Brain microvascular endothelial cell (primary cell): ENCODE data around the gene NGB.
"Not testable (repeated sequence)": the region's sequence is repeated elsewhere in the genome, so short reads cannot be mapped to it uniquely, and the experiment has no call there.

Experiments used
- DNase-seq: peaks from one replicate; pipeline ENCODE4 v3.0.0-alpha.2; 2020
- H3K27ac ChIP-seq: fragments of 250-450 bp; sonication (Bioruptor Pico); 2 replicates; pipeline ENCODE4 v1.5.1; 2020; ENCODE audit warnings: mild to moderate bottlenecking, moderate library complexity
- H3K27me3 ChIP-seq: fragments of 250-450 bp; sonication (Bioruptor Pico); replicated peaks from 2 replicates; pipeline ENCODE4 v1.5.1; 2020; ENCODE audit warnings: mild to moderate bottlenecking
- H3K36me3 ChIP-seq: fragments of 250-450 bp; sonication (Bioruptor Pico); replicated peaks from 2 replicates; pipeline ENCODE4 v1.5.1; 2020; ENCODE audit warnings: mild to moderate bottlenecking
- H3K4me3 ChIP-seq: 2 replicates; pipeline ENCODE4 v1.5.1; 2011; ENCODE audit warnings: low read depth, mild to moderate bottlenecking, control low read depth, low read length, moderate library complexity
- in situ Hi-C: cut with HindIII; loops from 2 replicates; pipeline ENCODE4 v1.10.0; 2017; ENCODE audit warnings: low sequenced_read_pairs, low pct_ligation_motif_present
- TF ChIP-seq, protein P1 (sequence below): IDR thresholded peaks from 2 replicates; pipeline ENCODE4 v1.5.1; 2011; ENCODE audit warnings: low read depth, mild to moderate bottlenecking, moderate library complexity, low read length, control low read depth, inconsistent platforms; ENCODE audit errors: missing control alignments

The NGB gene, protein sequence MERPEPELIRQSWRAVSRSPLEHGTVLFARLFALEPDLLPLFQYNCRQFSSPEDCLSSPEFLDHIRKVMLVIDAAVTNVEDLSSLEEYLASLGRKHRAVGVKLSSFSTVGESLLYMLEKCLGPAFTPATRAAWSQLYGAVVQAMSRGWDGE

DNA sequence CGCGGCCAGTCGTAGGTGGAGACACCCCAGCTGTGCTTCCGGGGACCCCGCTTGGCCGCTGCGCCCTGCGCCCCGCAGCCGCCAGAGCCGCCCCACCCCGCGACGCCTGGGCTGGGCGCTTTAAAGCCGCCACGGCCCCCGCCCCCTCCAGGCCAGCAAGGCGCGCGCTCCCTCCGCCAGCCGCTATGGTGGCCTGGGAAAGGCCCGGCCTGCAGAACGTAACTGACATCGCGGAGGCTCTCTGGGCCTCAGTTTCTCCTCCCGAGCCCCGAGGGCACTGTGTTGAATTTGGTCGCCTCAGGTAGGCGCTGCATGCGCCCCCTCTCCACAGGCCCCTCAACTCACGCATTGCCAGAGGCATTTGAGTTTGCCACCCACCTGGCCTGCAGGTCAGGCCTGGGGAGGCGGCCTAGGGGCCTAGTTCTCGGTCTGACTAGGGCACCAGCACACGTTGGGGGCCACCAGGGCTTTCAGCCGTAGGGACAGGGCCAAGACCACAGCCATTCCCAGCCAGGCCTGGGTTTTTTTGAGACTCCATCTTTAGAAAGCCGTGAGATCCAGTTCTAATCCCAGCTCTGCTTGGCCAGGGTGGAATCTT, at the start of gene NGB:
Gene NGB (minus strand): TSS at position 94 of the 598 bp plus-strand sequence. CDS start 269 bp downstream, outside the sequence.
- TF ChIP-seq, protein P1, sequence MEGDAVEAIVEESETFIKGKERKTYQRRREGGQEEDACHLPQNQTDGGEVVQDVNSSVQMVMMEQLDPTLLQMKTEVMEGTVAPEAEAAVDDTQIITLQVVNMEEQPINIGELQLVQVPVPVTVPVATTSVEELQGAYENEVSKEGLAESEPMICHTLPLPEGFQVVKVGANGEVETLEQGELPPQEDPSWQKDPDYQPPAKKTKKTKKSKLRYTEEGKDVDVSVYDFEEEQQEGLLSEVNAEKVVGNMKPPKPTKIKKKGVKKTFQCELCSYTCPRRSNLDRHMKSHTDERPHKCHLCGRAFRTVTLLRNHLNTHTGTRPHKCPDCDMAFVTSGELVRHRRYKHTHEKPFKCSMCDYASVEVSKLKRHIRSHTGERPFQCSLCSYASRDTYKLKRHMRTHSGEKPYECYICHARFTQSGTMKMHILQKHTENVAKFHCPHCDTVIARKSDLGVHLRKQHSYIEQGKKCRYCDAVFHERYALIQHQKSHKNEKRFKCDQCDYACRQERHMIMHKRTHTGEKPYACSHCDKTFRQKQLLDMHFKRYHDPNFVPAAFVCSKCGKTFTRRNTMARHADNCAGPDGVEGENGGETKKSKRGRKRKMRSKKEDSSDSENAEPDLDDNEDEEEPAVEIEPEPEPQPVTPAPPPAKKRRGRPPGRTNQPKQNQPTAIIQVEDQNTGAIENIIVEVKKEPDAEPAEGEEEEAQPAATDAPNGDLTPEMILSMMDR, result no peak
- no peak for DNase-seq
- no peak within 1 kb of the TSS for H3K4me3 ChIP-seq
- in situ Hi-C loops, result no loop called here
- H3K36me3 ChIP-seq, result no peaks in the 10 kb centered on the region
- H3K27ac ChIP-seq, result no peak within 1 kb of the TSS
- H3K27me3 ChIP-seq, result peaks cover 34% of the 10 kb centered on the region

DNA sequence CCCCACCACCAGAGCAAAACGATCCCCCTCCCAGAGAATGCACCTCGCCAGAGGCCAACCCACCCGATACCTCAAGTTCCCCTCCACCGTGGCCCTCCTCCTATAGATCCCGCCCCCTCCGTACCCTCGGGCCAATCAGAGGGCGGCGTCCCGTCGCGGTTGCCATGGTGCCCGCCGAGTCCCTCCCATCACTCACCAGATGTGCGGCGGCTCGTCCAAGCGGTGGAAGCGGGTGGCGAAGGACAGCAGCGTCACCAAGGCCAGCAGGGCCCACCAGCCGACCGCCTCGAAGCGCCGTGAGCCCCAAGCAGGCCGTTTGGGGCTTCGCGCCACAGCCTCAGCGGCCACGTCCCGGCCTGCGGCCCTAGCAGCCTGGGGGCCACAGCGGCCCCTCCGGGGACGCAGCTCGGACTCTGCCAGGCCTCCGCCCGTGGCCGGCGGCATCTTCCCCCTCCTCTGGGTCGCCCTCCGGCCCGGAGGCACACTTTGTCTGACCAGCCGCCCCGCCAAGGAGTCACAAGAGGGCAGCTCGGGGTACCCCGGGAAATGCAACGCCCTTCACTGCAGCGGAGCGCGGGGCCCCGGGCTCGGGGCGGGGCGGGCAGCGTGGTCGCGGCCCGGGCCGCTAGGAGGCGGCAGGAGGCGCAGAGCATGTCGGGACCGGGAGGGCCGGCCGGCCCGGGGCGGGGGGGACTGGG, 49.4 kb upstream of the NGB start, which contains the start of gene POMT2:
Gene POMT2 (minus strand): TSS at position 646 of the 698 bp plus-strand sequence. CDS start 202 bp downstream, at position 444.
- H3K36me3 ChIP-seq, result no peaks in the 10 kb centered on the region
- peak within 1 kb of the TSS; percentile 95 for H3K27ac ChIP-seq
- TF ChIP-seq, protein P1, result peak; percentile 21
- in situ Hi-C loops, result no loop called here
- H3K4me3 ChIP-seq, result peak within 1 kb of the TSS; percentile 83
- no peaks in the 10 kb centered on the region for H3K27me3 ChIP-seq
- DNase-seq, result peak; percentile 89

- TF ChIP-seq, protein P1, result no peak
- Histone ChIP-seq H3K4me3 (no peak overlapping the region), H3K27ac (no peak overlapping the region), H3K36me3 (no peaks in the 10 kb centered on the region), H3K27me3 (no peaks in the 10 kb centered on the region)
- no peak for DNase-seq
- in situ Hi-C loops, result no loop called here
Measured at GRCh38 chr14:77319422-77319821, 48.4 kb upstream of the NGB start.

DNA sequence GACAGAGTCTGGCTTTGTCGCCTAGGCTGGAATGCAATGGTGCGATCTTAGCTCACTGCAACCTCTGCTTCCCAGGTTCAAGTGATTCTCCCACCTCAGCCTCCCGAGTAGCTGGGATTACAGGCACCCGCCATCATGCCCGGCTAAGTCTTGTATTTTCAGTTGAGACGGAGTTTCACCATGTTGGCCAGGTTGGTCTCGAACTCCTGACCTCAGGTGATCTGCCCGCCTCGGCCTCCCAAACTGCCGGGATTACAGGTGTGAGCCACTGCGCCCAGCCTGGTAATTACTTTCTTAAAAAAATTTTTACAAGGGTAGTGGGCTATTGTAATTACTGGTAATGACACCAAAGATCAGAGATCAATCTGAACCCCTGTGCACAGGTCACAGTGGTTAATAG, 47.8 kb upstream of the NGB start:
- in situ Hi-C loops, H3K36me3 ChIP-seq, H3K27me3 ChIP-seq, H3K4me3 ChIP-seq, H3K27ac ChIP-seq, DNase-seq: not testable (repeated sequence)

- TF ChIP-seq, protein P1, result no peak
- Histone ChIP-seq H3K36me3 (no peaks in the 10 kb centered on the region), H3K27me3 (no peaks in the 10 kb centered on the region), H3K4me3 (no peak overlapping the region), H3K27ac (no peak overlapping the region)
- in situ Hi-C loops, result no loop called here
- no peak for DNase-seq
Measured at GRCh38 chr14:77318006-77318553, 47.1 kb upstream of the NGB start.

DNA sequence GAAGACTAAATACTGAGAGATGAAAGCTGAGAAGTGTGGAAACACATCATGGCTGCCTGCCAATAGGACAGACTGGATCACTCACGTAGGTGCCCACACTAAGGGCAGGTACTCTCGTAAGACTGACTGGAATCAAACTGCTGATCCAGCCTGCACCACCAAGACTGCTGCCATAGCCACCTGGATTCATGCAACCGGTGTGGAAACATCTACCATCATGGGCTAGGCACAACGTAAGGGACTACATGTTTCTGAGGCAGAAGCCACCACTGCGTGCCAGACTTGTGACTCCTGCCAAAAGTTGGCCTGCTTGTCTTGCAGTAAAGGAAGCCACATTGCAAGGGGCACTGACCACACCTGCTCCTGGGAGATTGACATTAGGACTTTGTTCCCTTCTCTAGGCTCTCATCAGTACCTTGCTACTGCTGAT, 45.9 kb upstream of the NGB start:
- Histone ChIP-seq H3K36me3 (no peaks in the 10 kb centered on the region), H3K27ac (no peak overlapping the region), H3K4me3 (no peak overlapping the region), H3K27me3 (no peaks in the 10 kb centered on the region)
- TF ChIP-seq, protein P1, result no peak
- DNase-seq, result no peak
- in situ Hi-C loops, result no loop called here
